CD4-positive, CD25-positive, alpha-beta regulatory T cell (primary cell): ENCODE results near the gene XYLT2. TPM values are rescaled to one million over a fixed set of nuclear protein-coding genes. Genes with fewer than 3 reads are reported as not detected.
A peak's percentile ranks its signal among the peaks of the same experiment; 100 is the strongest.

Source experiments
- ATAC-seq, 2 donors: fragments of 150-1000 bp; cut with Tn5 transposase; one replicate each; pipeline ENCODE4 v1.10.0; 2021; ENCODE audit warnings: low read depth in 2 of 2, moderate number of reproducible peaks in 2 of 2, moderate library complexity in 1 of 2
- DNase-seq, 3 donors: peaks; one replicate each; pipeline versions ENCODE4 v3.0.0 to v3.0.0-alpha.2; 2012 to 2022; ENCODE audit warnings: mixed read lengths in 1 of 3
- H3K27ac ChIP-seq: one replicate; pipeline ENCODE4 v1.7.0; 2013; ENCODE audit warnings: mild to moderate bottlenecking, low read length; ENCODE audit not compliant: insufficient read depth, poor library complexity, severe bottlenecking
- H3K27me3 ChIP-seq: one replicate; pipeline ENCODE4 v1.7.0; 2013; ENCODE audit warnings: low read length; ENCODE audit not compliant: control insufficient read depth, insufficient read depth
- H3K36me3 ChIP-seq: one replicate; pipeline ENCODE4 v1.7.0; 2013; ENCODE audit warnings: mild to moderate bottlenecking, low read length, moderate library complexity; ENCODE audit not compliant: control insufficient read depth, insufficient read depth
- H3K4me1 ChIP-seq: 2 replicates; pipeline ENCODE4 v1.7.0; 2013; ENCODE audit warnings: mild to moderate bottlenecking, low read length; ENCODE audit not compliant: insufficient read depth, control insufficient read depth, poor library complexity, severe bottlenecking
- H3K4me3 ChIP-seq: one replicate; pipeline ENCODE4 v1.7.0; 2013; ENCODE audit warnings: low read depth, mild to moderate bottlenecking, low read length, moderate library complexity
- H3K9me3 ChIP-seq, 2 experiments: 1 replicate in 1 of 2; 2 replicates in 1 of 2; pipeline ENCODE4 v1.7.0; 2013; ENCODE audit warnings: low read length in 2 of 2, mild to moderate bottlenecking in 1 of 2, moderate library complexity in 1 of 2; ENCODE audit not compliant: control insufficient read depth in 2 of 2
- H3K27ac Mint-ChIP-seq, 3 donors: one replicate each; pipeline ENCODE4 v1.8.0; 2020 to 2022; ENCODE audit warnings: mild to moderate bottlenecking in 3 of 3, mixed read lengths in 3 of 3, moderate library complexity in 2 of 3
- H3K27me3 Mint-ChIP-seq: one replicate; pipeline ENCODE4 v1.8.0; 2022; ENCODE audit warnings: mild to moderate bottlenecking, mixed read lengths
- H3K36me3 Mint-ChIP-seq: one replicate; pipeline ENCODE4 v1.8.0; 2020; ENCODE audit warnings: mixed read lengths
- H3K4me1 Mint-ChIP-seq, 4 donors: one replicate each; pipeline ENCODE4 v1.8.0; 2020 to 2022; ENCODE audit warnings: mixed read lengths in 4 of 4, mild to moderate bottlenecking in 1 of 4
- H3K4me3 Mint-ChIP-seq, 4 donors: one replicate each; pipeline ENCODE4 v1.8.0; 2020 to 2022; ENCODE audit warnings: mild to moderate bottlenecking in 4 of 4, mixed read lengths in 4 of 4, moderate library complexity in 3 of 4
- H3K9me3 Mint-ChIP-seq, 7 donors: one replicate each; pipeline ENCODE4 v1.8.0; 2020 to 2022; ENCODE audit warnings: mixed read lengths in 7 of 7, mild to moderate bottlenecking in 3 of 7, moderate library complexity in 2 of 7
- polyA plus RNA-seq, 4 donors: library from polyadenylated mRNA; unstranded; fragments of 300-500 nt; fragmentation: Illumina TruSeq; gene quantifications; one replicate each; pipeline ENCODE4 v1.2.3, GENCODE V29; 2021
- total RNA-seq: library from RNA; stranded (reverse); gene quantifications from one replicate; pipeline ENCODE4 v1.2.3, GENCODE V29; 2022

XYLT2 gene
- total and polyA plus RNA-seq, 5 donors from 2014 or later, result 6.2 to 15.9 (median 12.9) TPM

DNA sequence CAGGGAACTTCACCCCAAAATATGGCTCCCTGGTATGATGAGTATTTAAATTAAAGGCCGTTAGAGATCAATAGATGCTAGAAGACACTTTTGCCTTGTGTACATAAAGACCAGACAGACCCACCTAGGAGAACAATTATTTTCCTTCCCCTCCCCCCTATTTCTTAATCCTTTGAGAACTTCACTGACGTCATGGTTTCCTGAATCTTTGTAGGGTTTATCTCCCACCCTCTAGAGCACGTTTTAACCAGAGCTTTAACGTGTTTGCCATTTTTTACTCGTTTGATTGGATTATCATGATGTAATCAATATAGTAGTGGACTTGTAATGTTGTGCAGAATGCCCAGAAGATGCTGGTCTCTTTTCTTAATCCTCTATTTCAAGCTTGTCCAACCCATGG, 22.9 kb upstream of the XYLT2 start:
- Mint-ChIP-seq H3K36me3 (no peaks in the 10 kb centered on the region), H3K4me3 (no peak overlapping the region)
- no peak overlapping the region for H3K27ac ChIP-seq

DNA sequence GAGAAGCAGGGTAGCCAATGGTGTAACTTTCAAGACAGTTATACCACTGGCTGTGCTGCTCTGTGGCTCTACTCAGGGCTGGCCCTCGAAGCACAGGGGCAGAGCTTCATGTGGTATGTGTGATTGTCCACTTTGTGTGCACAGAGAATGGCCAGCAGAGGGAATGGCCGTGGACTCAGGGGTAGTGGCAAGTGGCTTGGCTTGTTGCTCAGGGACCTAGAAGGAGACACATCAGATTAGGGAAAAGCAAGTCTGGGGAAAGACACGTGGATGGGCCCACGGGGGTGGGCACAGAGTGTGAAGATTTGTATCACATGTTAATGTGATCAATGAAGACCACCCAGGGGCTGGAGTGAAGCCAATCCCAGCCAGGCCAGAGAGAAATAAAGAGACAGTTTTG, 20.0 kb upstream of the XYLT2 start:
- Mint-ChIP-seq H3K4me1 (no peaks in the 10 kb centered on the region), H3K4me3 (no peak overlapping the region), H3K27ac (no peak overlapping the region), H3K9me3 (no peaks in the 10 kb centered on the region), H3K27me3 (peaks cover 16% of the 10 kb centered on the region), H3K36me3 (no peaks in the 10 kb centered on the region)
- Histone ChIP-seq H3K4me3 (no peak overlapping the region), H3K4me1 (no peaks in the 10 kb centered on the region), H3K36me3 (no peaks in the 10 kb centered on the region), H3K9me3 (no peaks in the 10 kb centered on the region), H3K27me3 (peaks cover 2% of the 10 kb centered on the region), H3K27ac (no peak overlapping the region)
- ATAC-seq (no peak), DNase-seq (no peak)

More for the DNA sequence above, 22.9 kb upstream of the XYLT2 start:
- no peak overlapping the region for H3K4me3 ChIP-seq
- no peaks in the 10 kb centered on the region for H3K9me3 Mint-ChIP-seq
- no peaks in the 10 kb centered on the region for H3K27me3 ChIP-seq
- no peaks in the 10 kb centered on the region for H3K4me1 ChIP-seq
- ATAC-seq (no peak), DNase-seq (no peak)
- H3K4me1 Mint-ChIP-seq, result no peaks in the 10 kb centered on the region
- H3K27me3 Mint-ChIP-seq, result peaks cover 5% of the 10 kb centered on the region
- H3K9me3 ChIP-seq, result no peaks in the 10 kb centered on the region
- no peak overlapping the region for H3K27ac Mint-ChIP-seq
- no peaks in the 10 kb centered on the region for H3K36me3 ChIP-seq

DNA sequence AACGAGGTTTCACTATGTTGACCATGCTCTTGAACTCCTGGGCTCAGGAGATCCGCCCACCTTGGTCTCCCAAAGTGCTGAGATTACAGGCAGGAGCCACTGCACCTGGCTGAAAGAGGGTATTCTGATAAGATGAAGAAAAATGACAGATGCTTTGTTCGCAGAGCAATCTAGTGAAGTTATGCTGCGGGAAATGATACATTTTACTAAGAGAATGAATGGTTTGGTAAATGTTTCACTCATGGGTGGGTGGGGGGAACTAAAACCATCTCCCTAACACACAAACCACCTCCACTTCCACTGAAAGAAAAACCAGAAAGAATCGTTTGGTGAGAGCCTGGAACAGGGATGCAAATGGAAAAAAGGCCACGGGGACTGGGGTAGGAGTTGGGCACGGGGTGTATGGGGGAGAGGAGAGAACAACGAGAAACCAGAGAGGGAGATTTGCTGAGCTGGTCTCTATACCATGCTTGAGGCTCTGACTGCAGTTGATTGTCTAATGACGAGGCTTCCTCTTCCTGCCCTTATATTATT, 19.0 kb upstream of the XYLT2 start:
- DNase-seq (no peak), ATAC-seq (no peak)
- Mint-ChIP-seq H3K4me1 (no peaks in the 10 kb centered on the region), H3K36me3 (no peaks in the 10 kb centered on the region), H3K27me3 (peaks cover 16% of the 10 kb centered on the region), H3K4me3 (peak overlapping the region in 1 of 4 donors; percentile 45), H3K27ac (no peak overlapping the region), H3K9me3 (no peaks in the 10 kb centered on the region)
- H3K4me1 ChIP-seq, result no peaks in the 10 kb centered on the region
- H3K27ac ChIP-seq, result no peak overlapping the region
- no peaks in the 10 kb centered on the region for H3K36me3 ChIP-seq
- no peaks in the 10 kb centered on the region for H3K9me3 ChIP-seq
- H3K27me3 ChIP-seq, result peaks cover 2% of the 10 kb centered on the region
- H3K4me3 ChIP-seq, result no peak overlapping the region

DNA sequence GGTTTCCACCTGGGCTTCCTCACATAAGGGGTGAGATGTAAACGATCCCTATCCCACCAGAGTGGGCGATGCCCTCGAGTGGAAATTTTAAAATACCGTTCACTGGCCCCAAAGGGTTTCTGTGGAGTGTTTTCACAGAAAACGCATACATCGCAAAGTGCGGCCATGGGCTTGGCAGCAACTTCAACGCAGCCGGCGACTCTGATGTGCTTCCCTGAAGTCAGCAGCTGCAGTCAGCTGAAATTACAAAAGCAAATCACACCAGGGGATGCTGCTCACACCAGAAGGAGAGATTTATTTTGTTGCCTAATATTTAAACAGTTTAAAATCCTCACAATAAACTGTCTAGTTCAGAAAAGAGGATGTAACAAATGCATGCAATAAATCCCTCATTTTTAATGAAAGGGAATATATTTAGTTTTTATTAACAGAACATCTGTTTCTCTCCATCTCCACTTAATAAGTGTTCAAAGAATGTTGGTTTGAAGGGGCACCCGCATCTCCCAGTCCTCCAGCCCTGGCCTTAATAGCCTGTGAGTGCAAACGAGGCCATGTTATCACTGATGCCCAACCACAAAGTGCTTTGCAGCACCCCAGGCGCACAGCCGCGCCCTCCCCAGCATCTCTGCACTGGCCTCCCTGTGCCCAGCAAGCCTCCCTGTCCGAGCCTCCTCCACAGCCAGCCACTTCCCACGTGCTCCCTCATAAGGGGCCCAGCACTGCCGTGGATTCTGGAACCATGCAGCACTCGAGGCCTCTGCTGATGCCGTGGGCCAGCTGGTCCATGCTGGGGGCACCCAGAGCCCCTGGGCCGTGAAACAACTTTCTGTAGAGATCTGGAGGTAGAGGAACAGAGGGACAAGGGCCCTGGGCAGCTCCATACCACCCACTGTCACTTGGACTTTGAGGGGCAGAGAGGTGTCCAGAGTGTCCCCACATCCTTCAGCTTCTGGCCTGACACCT, 17.3 kb upstream of the XYLT2 start:
- Histone ChIP-seq H3K4me1 (no peaks in the 10 kb centered on the region), H3K9me3 (no peaks in the 10 kb centered on the region), H3K36me3 (no peaks in the 10 kb centered on the region), H3K4me3 (no peak overlapping the region), H3K27me3 (peaks cover 2% of the 10 kb centered on the region), H3K27ac (no peak overlapping the region)
- Mint-ChIP-seq H3K27ac (no peak overlapping the region), H3K4me1 (peaks cover 0 to 2% (median 0%) of the 10 kb centered on the region in 4 donors), H3K27me3 (peaks cover 21% of the 10 kb centered on the region), H3K9me3 (peaks cover 0 to 2% (median 0%) of the 10 kb centered on the region in 7 donors), H3K36me3 (no peaks in the 10 kb centered on the region), H3K4me3 (no peak overlapping the region)
- ATAC-seq, result no peak
- no peak for DNase-seq

DNA sequence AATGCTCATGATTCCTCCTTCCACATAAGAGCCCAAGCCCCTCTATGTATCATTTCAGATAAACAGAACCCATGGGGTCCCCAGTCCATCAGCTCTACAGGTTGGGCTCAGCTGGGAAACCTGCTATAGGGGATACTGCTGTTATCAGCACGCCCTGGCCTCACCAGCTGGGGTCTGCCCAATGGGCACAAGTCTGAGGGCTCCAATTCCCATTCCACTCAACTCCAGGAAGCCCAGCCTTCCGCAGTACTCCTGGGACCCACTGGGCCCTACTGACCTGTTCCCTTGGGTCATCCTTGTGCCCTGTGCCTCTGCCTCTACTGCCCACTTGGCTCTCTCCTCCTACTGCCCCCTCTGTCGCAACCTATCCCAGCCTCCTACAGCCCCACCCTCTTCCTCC, 16.2 kb upstream of the XYLT2 start:
- Histone ChIP-seq H3K4me1 (no peaks in the 10 kb centered on the region), H3K36me3 (no peaks in the 10 kb centered on the region), H3K4me3 (no peak overlapping the region), H3K9me3 (no peaks in the 10 kb centered on the region), H3K27ac (no peak overlapping the region), H3K27me3 (peaks cover 2% of the 10 kb centered on the region)
- ATAC-seq (no peak), DNase-seq (no peak)
- no peak overlapping the region for H3K4me3 Mint-ChIP-seq
- H3K36me3 Mint-ChIP-seq, result no peaks in the 10 kb centered on the region
- peaks cover 0 to 4% (median 0%) of the 10 kb centered on the region in 4 donors for H3K4me1 Mint-ChIP-seq
- peaks cover 0 to 2% (median 0%) of the 10 kb centered on the region in 7 donors for H3K9me3 Mint-ChIP-seq
- H3K27ac Mint-ChIP-seq, result no peak overlapping the region
- H3K27me3 Mint-ChIP-seq, result peaks cover 21% of the 10 kb centered on the region

DNA sequence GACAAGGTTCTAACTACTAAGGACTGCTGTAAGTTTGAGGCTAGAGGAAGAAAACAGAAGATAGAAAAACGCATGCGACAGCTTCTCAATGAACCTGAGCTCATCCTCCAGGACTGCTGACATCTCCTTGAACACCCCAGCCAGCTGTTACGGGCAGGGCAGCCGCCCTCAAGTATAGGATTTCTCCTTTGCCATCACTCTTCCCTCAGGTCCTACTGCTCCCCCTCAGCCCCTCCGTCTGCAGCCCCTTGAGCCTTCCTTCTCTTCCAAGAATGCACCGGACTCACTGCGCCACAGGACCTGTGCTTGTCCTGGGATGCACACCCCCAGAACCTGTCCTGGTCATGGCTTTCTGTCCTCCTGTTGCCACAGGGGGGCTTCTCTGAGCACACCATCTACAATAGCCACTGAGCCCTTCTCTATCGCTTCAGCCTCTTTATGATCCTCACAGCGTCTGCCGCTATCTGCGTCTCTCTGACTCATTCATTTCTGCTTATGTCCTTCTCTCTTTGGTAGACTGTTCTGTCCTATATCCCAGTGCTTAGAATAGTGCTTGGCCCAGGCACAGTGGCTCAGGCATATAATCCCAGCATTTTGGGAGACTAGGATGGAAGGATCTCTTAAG, 15.7 kb upstream of the XYLT2 start:
- DNase-seq, result no peak
- Histone ChIP-seq H3K9me3 (no peaks in the 10 kb centered on the region), H3K36me3 (no peaks in the 10 kb centered on the region), H3K4me1 (no peaks in the 10 kb centered on the region), H3K4me3 (no peak overlapping the region), H3K27ac (no peak overlapping the region), H3K27me3 (peaks cover 2% of the 10 kb centered on the region)
- Mint-ChIP-seq H3K9me3 (peaks cover 0 to 2% (median 0%) of the 10 kb centered on the region in 7 donors), H3K27me3 (peaks cover 21% of the 10 kb centered on the region), H3K27ac (no peak overlapping the region), H3K4me3 (no peak overlapping the region), H3K36me3 (no peaks in the 10 kb centered on the region), H3K4me1 (peaks cover 0 to 4% (median 0%) of the 10 kb centered on the region in 4 donors)
- ATAC-seq, result no peak

DNA sequence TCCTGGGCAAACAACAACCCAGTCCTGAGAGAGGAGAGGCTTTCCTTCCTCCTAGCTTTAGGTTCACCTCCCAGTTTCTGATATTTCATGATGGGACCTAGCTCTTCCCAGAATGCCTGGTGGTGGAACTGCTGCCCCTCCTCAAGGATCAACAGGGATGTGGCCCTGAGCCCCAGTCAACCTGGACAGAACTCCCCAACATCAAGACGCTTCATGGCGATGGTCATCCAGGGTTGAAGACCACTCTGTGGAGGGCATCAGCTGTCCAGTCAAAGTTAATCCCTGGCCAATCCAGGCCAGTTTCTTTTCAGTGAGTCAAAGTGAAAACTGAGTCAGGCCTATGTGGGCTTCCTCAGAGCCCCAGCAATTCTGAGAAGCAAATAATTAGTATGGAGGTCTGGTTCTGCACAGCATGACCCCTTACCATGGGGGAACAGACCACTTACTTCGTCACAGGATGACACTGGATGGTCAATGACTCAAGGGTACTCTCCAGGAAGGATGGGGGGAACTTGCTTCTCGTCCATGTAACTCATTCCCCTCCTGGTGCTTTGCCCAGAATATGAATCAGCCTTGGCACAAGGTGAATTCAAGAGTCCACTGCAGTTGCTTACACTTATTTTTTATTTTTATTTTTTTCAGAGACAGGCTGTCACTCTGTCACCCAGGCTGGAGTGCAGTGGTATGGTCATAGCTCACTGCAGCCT, 14.7 kb upstream of the XYLT2 start:
- no peaks in the 10 kb centered on the region for H3K36me3 Mint-ChIP-seq
- Histone ChIP-seq H3K27ac (no peak overlapping the region), H3K36me3 (no peaks in the 10 kb centered on the region), H3K9me3 (no peaks in the 10 kb centered on the region), H3K4me3 (no peak overlapping the region), H3K27me3 (peaks cover 2% of the 10 kb centered on the region), H3K4me1 (no peaks in the 10 kb centered on the region)
- ATAC-seq, result no peak
- no peak overlapping the region for H3K4me3 Mint-ChIP-seq
- DNase-seq, result no peak
- H3K9me3 Mint-ChIP-seq, result peaks cover 0 to 3% (median 0%) of the 10 kb centered on the region in 7 donors
- peaks cover 0 to 4% (median 0%) of the 10 kb centered on the region in 4 donors for H3K4me1 Mint-ChIP-seq
- H3K27me3 Mint-ChIP-seq, result peaks cover 21% of the 10 kb centered on the region
- no peak overlapping the region for H3K27ac Mint-ChIP-seq
